Iris pigment epithelial cell (primary cell): Measurements from ENCODE around the gene SDE2.
A peak's percentile ranks its signal among the peaks of the same experiment; 100 is the strongest.
"Not testable (repeated sequence)": the region's sequence is repeated elsewhere in the genome, so short reads cannot be mapped to it uniquely, and the experiment has no call there.

Experiments
- DNase-seq: peaks from one replicate; pipeline ENCODE4 v3.0.0-alpha.2; 2011; ENCODE audit warnings: low read depth

Gene SDE2

DNA sequence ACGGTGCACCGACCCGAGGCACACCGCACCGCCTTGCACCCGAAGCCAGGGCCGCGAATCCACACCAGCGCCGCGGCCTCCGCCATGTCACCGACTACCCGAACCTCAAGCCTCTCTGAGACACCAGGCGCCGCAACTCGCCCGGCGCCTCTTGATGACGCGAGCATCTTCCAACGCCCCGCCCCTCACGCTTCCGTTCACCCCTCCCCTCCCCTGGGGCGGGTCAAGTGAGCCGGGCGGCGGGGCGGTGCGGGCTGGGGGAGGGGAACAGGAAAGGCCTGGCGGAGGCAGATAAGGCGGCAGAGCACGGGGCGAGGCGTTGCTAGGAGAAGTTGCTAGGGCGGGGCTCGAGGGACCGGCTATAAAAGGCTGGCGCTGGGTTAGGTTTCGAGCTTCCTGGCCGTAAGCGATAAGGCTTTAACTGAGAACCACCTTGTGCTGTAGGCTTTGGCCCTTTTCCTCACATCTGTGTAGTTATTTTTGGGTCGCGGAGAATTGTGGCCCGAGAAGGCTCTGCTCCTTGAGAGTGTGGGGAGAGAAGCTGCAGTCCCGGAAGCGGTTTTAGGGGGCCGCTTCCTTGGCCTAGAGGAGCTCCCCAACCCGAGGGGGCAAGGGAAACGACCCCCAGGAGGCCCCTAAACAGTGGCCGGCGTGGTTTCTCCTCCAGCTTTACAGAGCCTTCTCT is at the start of gene SDE2:
SDE2 (minus strand) TSS at position 117 of the 685 bp plus-strand sequence; CDS start at position 86, 31 bp downstream.
- peak; percentile 99 for DNase-seq

DNA sequence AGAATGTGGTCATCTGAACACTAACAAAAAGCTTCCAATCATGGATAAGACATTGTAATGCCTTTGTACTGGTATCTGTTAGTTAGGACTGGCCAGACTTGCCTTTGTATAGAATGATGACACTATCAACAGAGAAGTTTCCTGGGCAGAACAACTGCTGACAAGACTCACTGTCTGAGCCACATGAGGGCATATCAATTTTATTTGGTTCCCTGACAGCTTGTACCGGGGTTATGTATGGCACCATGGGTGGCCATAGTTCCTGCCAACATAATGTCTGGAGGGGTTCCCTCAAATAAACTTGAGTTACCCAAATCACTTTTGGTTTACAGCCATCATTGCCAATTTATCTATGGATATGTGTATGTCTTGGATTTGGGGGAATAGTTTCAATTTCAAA is 49.7 kb upstream of the SDE2 start:
- DNase-seq, result no peak

DNA sequence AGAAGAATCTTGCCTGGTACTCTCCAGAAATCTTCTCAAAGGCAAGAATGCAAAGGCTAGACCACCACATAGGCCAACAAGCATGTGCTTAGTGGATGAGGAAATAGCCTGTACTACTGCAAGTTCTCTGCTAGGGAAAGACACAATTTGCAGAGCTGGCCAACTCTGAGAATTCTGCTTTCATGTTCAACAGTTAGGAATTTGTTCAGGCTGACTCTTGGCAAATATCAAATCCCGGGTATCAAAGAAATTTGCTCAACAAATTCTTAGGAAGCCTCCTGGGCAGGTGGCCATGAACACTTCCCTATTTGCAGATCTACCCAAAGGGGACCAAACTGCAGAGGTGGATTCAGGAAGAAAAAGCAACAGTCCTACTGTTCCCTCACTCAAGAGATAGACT is 48.4 kb upstream of the SDE2 start:
- peak; percentile 58 for DNase-seq

DNA sequence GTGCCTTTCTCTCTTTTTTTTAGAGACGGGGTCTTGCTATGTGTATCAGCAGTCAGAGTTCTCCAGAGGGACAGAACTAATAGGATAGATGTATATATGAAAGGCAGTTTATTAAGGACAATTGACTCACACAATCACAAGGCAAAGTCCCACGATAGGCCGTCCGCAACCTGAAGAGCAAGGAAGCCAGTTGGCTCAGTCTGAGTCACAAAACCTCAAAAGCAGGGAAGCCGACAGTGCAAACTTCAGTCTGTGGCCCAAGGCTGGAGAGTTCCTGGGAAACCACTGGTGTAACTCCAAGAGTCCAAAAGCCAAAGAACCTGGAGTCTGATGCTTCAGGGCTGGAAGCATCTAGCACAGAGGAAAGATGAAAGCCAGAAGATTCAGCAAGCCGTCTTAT is 47.1 kb upstream of the SDE2 start:
- DNase-seq, result peak; percentile 76

DNA sequence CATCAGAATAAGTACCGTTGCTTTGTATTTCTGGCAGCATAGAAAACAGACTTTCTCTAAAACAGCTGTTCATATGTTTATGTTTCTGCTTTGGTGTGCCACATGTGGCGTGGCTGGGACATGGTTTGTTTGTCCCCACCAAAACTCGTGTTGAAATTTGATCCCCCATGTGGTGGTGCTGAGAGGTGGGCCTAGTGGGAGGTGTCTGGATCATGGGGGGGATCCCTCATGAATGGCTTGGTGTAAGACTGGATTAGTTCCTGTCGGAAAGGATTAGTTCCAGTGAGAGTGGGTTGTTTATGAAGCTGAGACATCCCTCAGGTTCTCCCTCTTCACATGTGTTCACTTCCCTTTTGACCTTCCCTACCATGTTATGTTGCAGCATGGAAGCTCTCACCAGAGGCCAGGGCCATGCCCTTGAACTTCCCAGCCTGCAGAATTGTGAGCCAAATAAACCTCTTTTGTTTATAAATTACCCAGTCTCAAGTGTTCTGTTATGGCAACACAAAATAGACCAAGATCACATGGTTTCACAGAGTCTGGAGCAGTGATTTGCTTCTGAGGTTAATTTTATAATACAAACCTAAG is 45.5 kb upstream of the SDE2 start:
- DNase-seq, result no peak

DNA sequence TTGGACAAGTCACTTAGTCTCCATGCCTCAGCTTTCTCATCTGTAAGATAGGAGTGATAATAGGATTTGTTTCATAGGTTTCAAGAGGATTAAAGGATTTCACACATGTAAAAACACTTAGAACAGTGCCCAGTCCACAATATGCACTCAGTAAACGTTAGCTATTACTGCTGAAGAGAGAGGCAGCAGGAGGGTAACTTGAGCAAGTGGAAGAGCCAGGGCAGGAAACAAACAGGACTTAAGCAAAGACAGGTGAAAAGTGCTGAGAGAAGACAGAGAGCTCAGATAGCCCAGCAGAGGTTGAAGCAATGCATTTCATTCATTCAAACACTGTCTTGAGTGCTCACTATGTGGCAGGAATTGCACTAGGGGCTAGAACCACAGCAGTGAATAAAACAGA is 42.3 kb upstream of the SDE2 start:
- no peak for DNase-seq

DNA sequence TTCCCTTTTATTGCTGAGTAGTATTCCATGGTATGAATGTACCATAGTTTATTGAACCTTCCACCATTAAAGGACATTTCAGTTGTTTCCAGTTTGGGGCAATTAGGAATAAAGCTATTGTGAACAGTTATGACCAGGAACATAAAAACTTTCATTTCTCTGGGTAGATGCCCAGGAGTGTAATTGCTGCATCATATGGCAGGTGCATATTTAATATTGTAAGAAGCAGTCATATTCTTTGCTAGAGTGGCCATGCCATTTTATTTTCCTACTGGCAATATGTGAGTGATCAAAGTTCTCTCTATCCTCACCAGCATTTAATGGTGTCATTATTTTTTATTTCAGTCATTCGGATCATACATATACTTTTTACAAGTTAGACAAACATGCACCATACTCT is 39.5 kb upstream of the SDE2 start:
- DNase-seq, result no peak

DNA sequence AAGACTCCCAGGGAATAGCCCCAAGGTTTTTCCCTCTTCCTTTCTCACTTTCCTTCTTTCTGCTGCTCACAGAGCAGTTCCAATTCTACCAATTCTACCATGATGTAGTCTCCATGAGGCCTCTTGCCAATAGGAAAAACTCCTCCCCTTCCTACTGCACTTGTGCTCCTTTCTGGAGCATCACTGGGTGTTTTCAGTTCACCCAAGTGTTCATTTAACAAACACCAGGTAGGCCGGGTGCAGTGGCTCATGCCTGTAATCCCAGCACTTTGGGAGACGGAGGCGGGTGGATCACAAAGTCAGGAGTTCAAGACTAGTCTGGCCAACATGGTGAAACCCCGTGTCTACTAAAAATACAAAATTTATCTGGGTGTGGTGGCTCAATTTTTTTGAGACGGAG is 36.8 kb upstream of the SDE2 start:
- DNase-seq, result no peak

DNA sequence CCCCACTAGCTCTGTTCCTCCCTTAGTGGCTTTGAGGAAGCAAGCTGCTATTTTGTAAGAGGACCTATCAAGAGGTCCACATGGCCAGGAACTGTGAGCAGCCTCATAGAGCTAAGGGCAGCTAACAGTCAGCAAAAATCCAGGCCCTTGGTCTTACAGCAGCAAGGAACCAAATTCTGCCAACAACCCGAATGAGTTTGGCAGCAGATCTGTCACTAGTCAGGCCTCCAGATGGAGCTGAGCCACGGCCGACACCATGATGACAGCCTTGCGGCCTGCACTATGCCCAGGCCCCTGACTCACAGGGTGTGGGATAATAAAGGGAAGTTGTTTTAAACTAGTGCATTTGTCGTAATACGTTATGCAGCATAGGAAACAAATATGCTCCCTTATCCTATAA is 35.3 kb upstream of the SDE2 start:
- DNase-seq, result peak; percentile 60

DNA sequence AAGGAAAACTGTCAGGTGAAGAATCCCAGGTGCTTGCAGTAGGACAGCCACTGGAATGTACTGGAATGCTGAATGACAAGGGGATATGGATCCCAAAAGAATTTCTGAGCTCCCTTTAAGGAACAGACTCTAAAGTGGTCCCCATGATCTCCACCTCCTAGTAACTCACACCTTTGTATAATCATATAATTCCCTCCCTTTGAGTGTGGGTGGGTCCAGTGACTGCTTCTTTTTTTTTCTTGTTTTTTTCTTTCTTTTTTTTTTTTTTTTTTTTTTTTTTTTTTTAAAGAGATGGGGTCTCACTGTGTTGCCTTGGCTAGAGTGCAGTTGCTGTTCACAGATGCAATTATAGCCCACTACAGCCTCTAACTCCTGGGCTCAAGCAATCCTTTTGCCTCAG is 34.8 kb upstream of the SDE2 start:
- DNase-seq, result no peak

DNA sequence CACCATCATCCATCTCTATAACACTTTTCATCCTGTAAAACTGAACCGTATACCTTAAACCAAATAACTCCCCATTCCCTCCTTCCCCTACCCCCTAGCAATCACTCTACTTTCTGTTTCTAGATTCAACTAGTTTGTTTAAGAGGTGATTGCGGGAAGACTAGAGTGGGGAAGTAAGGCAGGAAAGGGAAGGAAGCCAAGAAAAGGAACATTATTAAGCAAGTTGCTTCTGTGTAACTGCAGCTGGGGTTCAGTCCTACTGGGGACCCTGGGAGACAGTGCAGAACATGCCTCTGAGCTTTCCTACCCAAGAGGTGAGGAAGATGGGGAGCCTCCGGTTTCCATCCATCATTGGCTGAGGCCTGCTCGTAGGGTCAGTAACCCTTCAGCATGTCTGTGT is 34.4 kb upstream of the SDE2 start:
- DNase-seq, result no peak

DNA sequence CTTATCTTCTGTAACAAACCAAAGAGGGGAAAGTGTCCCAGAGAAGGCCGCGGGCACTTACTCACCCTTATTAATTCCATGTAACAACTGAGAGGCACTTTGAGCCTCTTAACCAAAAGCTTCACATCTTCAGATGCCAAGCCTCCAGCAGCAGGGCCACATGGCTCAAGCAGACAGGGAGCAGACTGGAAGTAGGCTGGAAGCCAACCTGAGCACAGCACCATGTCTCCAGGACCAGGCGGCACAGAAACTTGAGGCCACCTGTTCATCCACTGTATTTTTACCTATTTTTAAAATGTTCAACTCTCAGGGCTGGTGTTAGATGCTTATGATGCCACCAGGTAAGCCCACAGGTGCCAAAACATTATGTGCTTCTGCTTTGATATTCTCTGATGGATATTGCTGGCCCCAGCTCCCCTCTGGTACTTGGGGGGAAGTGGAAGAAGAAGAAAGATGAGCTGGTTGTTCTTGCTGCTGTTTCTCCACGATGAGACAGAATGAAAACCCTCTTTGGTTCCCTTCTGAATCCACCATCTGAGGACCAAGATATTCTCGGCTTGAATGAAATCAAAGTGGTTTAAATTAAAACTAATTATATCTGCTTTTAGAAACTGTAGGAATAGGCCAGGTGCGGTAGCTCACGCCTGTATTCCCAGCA is 30.6 kb upstream of the SDE2 start:
- DNase-seq, result no peak

DNA sequence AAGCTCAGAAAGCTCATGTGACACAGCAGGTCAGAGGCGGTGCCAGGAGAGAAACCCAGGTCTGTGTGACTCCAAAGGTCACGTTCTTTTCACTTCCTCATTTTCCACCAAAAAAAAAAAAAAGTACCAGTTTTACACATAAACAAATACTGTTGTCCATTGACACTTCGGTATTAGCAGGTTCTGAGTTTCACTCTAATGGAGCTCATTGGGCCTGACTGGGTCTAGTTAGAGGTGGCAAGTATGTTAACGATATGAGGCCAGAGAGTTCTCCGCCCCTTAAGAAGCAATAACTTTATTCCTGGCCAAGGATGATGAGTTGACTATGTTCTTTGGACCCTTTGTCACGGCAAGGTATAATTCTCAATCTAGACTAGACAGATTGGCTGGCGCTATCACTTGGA is 30.0 kb upstream of the SDE2 start:
- DNase-seq, result no peak

DNA sequence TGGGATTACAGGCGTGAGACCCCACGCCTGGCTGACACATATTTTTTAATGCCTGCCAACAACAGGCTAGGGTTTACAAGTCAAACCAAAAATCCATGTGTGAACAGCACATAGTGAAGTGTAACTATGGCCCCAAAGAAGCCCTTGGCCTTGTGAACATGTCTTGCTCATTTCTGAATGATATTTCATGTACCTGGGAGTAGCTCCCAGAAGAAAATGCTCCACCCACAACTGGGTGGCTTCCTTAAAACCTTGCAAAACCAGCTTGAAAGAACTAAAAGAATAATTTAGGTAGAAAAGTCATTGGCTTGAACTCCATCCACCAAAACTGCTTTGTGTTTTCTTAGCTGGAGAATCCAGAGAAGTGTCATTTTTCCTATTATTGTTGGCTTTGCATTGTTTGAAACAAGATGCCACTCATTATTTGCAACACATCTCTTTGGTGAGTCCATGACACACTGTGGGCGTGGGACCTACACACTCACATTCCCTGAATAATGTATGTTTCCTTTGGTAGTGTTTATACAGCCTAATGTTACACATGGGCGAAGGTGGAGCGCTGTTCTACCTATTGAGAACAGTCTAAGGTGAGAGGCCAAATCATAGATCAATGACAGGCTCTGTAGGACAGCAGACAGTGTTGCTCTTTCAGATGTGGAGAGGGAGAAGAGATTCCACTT is 28.5 kb upstream of the SDE2 start:
- no peak for DNase-seq

DNA sequence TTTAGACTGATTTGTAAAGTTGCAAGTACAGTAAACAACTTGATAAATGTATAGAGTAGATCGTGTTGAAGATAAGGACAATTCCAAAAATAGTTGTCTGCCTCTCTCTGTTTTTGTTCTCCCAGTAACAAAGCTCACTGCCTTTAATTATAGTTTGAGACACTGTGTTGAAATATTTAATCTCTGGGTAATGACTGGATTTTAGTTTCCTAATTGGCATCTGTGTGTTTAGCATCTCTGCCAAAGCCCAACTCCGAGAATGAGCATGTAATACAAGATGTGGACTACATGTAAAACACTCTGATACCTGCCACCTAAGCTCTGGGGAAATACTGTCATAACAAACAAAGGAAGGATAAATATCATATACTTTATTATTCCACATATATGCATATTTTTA is 27.7 kb upstream of the SDE2 start:
- no peak for DNase-seq

DNA sequence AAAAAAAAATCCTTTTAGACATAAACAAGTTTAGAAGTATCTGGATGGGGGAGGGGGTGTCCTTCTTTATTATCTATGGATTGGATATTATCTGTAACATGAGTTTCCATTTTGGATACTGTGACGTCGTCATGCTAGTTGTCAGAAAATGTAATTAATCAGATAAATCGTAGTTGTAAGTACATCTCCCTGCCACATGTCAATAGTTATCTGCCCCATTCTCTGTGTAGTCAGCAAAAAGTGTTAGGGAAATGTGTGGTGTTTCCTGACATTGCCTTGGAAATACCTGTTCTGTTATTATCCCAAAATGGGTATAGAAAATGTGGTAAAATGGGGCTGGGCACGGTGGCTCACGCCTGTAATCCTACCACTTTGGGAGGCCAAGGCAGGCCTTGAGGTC is 24.6 kb upstream of the SDE2 start:
- no peak for DNase-seq

DNA sequence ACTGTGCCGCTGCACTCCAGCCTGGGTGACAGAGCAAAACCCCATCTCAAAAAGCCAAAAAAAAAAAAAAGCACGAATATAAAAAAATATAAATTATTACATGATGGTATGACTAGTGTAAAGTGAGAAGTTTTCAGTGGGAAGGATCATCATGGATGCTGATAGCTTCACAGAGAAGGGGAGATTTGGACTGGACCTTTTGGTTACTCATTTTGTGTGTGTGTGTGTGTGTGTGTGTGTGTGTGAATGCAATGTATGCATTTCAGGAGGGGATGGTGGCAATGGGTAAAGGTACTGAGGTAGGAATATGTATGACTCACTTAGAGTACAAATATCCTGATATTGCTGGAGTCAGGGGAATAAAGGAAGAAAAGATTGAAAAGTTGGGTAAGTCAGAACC is 22.7 kb upstream of the SDE2 start:
- no peak for DNase-seq

DNA sequence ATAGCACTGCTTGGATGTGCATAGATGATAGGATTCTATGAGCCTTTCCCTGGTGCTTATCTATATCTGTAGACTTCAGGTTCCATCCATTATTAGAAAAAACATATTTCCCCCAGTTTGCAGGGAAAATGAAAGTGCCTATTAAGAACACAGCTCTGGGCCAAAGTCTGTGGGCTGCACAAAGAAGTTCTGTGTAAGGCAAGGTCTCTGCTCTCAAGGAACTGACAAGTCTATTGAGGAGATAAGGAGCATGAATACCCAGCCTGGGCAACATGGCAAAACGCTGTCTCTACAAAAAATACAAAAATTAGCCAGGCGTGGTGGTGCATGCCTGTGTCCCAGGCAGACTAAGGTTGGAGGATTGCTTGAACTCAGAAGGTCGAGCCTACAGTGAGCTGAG is 22.3 kb upstream of the SDE2 start:
- DNase-seq, result no peak

DNA sequence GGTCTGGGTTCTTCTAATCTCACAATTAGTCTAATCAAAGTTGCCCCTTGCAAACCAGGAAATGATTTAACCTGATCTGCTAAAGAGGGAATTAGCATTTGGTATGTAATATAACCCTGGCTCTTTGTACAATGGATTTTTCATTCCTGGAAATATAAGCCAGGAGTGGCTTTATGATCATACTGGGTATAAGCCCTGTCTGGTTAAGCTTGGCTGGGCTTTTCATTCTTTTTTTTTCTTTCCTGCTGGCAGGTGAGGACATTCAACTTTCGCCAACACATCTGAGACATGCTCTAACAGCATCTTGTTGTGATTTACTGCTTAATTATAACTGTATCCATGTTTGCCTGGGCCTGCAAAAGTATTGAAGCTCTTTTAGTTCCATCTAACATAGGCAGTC is 20.4 kb upstream of the SDE2 start:
- no peak for DNase-seq

DNA sequence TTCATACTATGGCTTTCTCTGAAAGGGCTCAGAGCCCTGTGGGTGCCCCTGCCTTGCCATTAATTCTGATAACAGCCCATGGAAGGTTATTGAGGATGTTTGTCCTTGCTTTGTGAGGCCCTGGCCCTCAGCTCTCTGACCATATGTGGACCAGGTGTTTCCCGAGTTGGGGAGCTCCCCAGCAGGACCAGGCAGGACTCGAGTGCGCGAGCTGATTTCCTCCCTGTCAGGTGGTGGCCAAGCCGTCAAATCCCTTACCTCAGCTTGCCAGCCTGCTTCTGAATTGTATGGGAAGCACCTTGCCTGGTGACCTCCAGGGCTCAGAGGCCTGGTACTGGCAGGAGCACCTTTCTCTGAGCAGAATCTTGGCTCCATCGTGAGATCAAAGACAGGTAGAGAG is 17.9 kb upstream of the SDE2 start:
- no peak for DNase-seq

DNA sequence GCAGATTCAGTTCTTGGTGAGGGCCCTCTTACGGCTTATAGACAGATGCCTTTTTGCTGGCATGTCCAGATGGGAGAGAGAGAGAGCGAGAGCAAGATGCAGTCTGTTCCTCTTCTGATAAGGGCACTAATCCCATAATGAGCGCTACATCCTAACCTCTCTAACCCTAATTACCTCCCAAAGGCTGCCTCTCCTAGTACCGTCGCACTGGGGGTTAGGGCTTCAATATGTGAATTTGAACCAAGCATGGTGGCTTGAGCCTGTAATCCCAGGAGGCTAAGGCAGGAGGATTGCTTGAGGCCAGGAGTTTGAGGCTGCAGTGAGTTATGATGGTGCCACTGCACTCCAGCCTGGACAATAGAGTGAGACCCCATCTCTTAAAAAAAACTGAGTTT is 10.5 kb upstream of the SDE2 start:
- no peak for DNase-seq

DNA sequence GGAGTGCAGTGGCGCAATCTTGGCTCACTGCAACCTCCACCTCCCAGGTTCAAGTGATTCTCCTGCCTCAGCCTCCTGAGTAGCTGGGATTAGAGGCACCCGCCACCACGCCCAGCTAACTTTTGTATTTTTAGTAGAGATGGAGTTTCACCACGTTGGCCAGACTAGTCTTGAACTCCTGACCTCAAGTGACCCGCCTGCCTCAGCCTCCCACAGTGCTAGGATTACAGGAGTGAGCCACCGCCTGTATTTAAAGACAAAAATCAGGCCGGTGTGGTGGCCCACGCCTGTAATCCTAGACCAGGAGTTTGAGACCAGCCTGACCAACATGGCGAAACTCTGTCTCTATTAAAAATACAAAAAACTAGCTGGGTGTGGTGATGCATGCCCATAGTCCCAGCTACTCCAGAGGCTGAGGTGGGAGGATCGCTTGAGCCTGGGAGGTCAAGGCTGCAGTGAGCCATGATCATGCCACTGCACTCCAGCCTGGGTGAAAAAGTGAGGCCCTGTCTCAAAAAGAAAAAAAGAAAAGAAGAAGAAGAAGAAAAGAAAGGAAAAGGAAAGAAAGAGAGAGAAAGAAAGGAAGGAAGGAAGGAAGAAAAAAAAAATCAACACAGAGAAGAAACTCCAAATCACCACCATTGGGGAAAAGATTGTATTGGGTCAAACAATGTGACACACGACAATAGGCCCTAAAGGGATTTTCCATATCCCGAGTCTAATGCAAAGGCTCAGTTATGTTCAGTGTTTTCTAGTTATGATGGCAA is 8.2 kb upstream of the SDE2 start:
- not testable (repeated sequence) for DNase-seq
